GM20000 (cell line): ENCODE results near the gene BPIFB2.

Experiments
- DNase-seq: peaks from one replicate; pipeline ENCODE4 v3.0.0; 2012; ENCODE audit warnings: low spot score
- TF ChIP-seq, protein P1 (sequence below): IDR thresholded peaks from 2 replicates; pipeline ENCODE4 v1.5.1; 2012; ENCODE audit warnings: mild to moderate bottlenecking, control low read depth; ENCODE audit errors: extremely low read depth, missing control alignments

BPIFB2 gene

DNA sequence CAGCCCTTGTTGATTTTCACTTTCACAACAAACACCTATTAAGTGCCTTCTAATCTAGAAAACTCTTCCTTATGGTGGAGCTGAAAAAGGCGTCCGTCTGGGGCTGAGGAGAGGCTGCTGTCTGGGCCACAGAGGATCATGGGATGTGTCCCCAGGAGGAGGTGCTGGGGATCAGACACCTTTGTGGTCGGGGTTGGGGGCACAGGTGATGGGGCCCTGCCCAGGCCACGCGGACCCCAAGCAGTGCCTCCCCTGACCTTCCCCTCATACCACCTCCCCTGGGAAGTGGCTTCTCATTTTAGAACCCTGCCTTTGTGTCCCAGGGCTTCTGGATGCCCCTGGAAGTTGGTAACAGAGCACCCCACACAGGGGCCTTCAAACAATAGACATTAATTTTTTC lies 44.3 kb upstream of the BPIFB2 start:
- TF ChIP-seq, protein P1, sequence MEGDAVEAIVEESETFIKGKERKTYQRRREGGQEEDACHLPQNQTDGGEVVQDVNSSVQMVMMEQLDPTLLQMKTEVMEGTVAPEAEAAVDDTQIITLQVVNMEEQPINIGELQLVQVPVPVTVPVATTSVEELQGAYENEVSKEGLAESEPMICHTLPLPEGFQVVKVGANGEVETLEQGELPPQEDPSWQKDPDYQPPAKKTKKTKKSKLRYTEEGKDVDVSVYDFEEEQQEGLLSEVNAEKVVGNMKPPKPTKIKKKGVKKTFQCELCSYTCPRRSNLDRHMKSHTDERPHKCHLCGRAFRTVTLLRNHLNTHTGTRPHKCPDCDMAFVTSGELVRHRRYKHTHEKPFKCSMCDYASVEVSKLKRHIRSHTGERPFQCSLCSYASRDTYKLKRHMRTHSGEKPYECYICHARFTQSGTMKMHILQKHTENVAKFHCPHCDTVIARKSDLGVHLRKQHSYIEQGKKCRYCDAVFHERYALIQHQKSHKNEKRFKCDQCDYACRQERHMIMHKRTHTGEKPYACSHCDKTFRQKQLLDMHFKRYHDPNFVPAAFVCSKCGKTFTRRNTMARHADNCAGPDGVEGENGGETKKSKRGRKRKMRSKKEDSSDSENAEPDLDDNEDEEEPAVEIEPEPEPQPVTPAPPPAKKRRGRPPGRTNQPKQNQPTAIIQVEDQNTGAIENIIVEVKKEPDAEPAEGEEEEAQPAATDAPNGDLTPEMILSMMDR: no peak
- DNase-seq: no peak

DNA sequence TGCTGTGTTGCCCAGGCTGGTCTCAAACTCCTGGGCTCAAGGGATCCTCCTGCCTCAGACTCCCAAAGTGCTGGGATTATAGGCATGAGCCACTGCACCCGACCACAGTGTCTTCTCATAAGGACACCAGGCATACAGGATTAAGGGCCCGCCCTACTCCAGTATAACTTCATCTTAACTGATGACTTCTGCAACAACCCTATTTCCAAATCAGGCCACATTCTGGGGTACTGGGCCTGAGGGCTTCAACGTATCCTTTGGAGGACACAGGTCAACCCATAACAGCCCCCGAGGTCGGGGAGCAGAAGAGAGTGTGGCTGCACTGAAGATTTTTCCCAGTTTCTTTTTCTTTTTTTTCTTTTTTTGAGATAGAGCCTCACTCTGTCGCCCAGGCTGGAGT lies 42.9 kb upstream of the BPIFB2 start:
- DNase-seq: no peak
- TF ChIP-seq, protein P1: no peak

DNA sequence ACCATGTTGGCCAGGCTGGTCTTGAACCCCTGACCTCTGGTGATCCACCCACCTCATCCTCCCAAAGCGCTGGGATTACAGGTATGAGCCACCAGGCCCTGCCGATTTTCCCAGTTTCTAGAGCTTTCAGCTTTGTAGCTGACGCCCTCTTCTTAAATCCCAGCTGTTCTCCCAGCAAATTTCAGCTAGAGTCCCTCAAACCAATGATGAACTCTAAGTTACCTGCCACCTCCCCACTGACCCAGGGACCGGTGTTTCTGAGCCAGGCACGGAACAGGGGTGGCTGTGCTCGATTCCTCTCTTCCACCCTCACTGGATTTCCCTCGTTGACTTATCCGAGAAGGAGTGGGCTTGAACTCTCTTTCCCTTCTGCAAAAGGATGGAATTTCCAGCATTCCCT lies 42.4 kb upstream of the BPIFB2 start:
- no peak for DNase-seq
- TF ChIP-seq, protein P1: no peak

DNA sequence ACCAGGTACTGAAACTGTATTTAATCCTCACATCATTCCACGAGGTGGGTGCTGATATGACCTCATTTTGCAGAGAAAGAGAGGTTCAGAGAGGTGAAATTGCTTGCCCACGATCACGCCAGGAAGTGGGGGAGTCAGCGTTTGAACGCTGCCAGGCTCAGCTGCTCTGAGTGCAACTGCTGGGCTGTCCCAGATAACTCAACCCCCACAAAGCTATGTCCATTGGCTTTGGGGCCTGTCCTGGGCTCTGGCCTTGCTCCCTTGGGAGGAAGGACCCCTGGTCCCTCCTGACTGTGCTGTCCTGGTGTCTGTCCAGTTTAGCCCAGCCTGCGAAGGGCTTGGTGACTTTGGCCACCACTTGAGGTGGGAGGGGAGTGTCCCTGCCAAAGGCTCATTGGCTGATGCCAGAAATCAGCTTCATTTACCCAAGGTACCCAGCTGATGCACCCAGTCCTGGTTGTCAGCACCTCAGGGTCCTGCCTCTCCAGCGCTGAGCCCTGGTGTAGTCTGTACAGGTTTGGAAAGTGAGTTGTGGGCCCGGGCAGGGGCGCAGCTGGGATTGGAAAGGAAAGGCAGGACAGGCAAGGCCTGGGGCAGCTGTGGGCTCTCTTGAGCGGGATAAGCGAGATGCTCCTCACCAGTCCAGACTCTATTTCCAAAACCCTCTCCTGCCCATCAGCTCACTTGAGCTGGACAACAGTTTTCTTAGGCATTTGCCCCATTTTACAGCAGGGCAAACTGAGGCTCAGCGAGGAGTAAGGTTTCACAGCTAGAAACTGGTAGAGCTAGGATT lies 41.7 kb upstream of the BPIFB2 start:
- TF ChIP-seq, protein P1: no peak
- DNase-seq: no peak

DNA sequence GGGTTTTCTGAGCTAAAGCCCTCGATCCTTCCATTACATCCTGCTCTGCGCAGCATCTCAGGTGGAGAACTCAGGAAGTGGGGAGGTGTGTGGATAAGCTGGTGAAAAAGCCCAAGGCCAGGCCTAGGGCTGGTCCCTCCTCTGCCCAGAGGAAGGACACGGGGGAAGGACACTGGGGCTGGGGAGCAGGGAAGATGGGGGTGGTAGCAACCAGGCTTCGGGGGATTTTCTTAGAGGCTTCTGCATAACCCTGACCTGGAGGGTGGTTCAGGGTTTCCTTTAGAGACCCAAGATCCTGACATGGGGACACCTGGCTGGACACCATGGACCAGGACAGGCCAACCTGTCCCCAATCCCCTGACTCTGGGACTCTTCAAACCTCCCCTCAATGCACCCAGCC lies 41.1 kb upstream of the BPIFB2 start:
- TF ChIP-seq, protein P1: no peak
- DNase-seq: no peak

DNA sequence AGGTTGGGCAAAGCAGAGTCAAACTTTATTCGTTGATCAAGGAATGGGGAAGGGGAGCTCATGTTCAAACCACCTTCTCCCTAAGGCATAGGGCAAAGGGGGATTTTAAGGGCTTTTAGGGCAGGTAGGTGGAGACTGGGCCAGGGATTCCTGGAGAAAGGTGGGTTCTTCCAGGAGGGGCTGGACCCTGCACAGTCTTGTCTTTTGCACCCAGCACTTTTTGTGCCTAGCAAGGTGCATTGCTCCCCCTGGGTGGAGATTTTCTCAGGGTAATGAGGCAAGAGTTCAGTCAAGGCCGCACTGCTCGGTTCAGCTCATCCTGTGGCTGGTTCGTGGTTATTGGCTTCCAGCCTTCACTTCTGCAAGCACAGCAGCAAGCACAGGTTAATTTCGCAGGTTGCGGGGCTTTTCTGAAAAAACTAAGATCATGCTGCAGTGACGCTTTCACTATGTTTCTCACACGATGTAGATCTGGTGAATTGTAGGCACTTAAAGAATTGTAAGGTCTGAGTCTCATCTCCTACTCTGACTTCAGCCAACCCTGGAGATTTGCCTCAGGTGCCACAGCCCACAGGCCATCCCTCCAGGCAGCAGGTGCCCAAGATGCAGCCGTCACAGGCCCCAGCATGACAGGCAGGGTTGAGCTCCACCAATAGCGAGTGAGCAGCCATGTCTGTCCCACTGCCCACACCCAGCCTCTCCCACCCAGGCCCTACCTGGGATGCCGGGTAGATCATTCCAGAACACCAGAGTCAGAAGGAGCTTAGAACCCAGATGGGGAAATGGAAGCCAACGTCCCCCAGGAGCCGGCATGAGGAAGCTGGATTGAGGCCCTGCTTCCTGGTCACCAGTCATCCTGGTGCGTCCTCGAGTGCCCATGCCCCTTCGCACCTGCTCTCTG lies 40.4 kb upstream of the BPIFB2 start:
- no peak for DNase-seq
- TF ChIP-seq, protein P1: no peak

DNA sequence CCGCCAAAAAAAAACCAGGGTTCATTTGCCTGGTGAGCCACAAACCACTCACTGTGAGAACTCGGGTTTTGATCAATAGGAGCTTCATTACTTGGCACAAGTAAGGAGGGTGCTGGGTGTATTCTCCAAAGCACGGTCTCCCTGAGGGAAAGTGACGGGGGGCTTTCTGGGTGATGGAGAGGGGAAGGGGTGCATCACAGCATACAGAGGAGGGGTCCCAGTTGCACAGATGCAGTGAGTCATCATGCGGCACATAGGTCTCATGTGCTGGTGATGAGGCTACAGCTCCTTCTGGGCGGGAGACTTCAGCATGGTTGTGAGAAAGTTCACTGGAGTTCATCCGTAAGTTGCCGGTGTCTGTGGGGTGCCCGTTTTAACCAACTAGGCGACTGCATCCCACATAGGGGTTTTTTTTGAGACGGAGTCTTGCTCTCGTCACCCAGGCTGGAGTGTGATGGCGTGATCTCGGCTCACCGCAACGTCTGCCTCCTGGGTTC lies 39.5 kb upstream of the BPIFB2 start:
- DNase-seq: no peak
- TF ChIP-seq, protein P1: no peak
